Measurements from ENCODE around the gene NPY4R.
"Not testable (repeated sequence)": the region's sequence is repeated elsewhere in the genome, so short reads cannot be mapped to it uniquely, and the experiment has no call there.

NPY4R gene

DNA sequence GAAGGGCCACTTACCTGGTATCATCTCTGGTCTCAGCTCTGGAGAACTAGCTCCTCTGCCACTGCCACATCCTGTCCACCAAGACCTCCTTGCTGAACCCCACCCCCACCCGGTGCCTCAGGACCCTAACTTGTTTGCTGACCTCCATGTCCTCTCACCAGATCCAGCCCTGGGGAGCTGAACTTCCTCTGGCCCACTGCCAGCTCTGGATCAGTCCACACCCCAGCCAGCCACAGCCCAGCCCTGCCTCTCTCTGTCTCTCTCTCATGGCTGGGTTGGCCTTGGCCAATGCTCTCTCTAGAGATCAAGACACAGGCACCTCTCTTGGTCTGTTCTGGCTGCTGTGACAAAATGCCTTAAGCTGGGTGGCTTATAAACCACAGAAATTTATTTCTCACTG lies 14.4 kb downstream of the NPY4R start:
- not testable (repeated sequence) for DNase-seq

- not testable (repeated sequence) for DNase-seq
Measured at GRCh38 chr10:46450829-46451228, 14.9 kb downstream of the NPY4R start.

DNA sequence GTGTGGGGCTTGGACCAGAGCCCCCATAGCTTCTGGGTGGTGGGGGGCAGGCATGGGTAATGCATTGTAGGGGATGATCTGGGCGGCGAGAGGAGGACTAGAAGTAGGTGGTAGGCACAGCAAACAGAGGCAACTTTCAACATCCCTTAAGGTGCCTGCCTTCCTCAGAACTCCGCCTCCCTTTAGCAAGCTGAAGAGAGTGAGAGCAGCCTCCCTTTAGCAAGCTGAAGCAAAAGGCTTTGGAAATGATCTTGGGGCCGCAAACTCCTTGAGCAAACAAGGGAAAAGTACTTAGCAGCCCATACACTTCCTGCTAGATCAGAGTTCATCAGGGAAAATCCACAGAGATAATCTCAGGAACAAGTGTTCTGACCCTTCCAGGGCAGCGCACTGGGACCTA lies 18.3 kb downstream of the NPY4R start:
- not testable (repeated sequence) for DNase-seq

GRCh38 chr10:46445389-46446122 lies 20.2 kb downstream of the NPY4R start:
- DNase-seq, result not testable (repeated sequence)

GRCh38 chr10:46443422-46443821 lies 22.3 kb downstream of the NPY4R start:
- DNase-seq, result not testable (repeated sequence)

DNA sequence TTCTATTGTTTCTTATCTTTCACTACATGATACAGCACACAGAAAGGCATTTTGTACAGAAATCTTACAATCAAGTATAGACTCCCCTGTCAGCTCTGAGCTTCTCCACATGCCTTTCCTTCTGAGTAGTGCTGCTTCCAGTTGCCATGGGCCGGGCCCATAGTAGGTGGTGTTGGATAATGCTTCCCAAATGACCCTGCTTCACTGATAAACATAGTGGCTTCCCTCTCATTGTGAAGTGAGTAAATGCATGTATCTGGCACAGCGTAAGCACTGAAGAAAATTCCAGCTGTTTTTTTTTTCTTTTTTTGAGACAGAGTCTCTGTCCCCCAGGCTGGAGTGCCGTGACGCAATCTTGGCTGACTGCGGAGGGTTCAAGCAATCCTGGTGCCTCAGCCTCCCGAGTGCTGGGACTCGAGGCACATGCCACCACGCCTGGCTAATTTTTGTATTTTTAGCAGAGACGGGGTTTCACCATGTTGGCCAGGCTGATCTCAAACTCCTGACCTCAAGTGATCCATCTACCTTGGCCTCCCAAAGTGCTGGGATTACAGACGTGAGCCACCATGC lies 23.0 kb downstream of the NPY4R start:
- DNase-seq, result not testable (repeated sequence)

DNA sequence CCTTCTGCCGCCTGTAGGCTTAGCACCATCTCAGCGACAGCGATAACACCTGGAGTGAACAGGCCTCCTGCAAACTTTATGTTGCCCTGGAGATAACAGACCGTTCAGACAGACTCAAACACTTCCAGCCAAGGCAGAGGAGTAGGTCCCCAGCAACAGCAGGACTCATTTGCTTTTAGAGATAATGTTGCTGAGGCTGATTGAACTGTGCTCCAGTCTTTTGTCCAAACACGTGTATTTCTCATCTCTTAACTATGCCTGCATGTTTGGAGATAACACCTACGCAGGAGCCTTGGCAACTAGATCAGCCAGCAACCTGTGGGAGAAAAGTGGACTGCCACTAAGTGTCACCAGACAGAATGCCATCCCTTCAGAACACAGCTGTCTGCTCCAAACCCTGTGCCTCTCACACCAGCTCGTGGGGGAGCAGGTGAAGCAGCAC lies 23.9 kb downstream of the NPY4R start:
- not testable (repeated sequence) for DNase-seq

DNA sequence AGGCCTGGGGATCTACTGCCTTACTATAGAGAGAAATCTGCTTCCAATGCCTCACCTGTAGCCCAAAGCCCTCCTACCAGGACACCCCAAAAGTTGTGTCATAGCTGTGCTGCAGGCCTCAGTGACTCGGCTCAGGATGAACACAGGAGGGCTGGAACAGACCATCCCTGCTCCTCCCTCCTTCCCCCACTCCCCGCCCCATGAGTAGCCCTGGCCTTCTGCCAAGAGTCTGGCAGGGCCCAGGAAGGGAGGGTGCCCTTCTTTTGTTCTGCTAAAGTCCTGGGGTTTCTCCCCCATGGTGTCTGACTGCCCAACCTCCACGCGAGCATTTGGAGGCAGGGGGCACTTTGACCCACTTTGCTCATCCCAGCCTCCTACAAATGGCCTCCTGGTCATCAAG lies 24.8 kb downstream of the NPY4R start:
- not testable (repeated sequence) for DNase-seq

DNA sequence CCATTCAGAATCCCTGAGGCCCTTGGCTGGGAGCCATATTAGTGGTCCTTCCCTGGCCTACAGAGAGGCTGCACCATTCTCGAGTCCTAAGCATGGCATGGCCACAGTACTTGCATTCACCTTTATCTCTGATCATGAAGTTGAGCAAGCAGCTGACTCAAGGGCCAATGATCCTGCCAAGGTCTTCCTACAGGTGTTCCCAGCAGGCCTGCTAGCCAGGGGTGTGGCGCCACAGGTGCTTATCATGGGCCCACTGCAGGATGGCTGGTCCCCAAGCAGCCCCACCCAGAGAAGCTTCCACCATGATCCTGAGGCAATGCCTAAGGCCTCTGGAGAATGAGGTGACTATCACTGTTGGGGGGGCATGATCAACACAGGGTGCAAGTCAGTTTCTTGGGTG lies 42.2 kb downstream of the NPY4R start:
- not testable (repeated sequence) for DNase-seq

DNA sequence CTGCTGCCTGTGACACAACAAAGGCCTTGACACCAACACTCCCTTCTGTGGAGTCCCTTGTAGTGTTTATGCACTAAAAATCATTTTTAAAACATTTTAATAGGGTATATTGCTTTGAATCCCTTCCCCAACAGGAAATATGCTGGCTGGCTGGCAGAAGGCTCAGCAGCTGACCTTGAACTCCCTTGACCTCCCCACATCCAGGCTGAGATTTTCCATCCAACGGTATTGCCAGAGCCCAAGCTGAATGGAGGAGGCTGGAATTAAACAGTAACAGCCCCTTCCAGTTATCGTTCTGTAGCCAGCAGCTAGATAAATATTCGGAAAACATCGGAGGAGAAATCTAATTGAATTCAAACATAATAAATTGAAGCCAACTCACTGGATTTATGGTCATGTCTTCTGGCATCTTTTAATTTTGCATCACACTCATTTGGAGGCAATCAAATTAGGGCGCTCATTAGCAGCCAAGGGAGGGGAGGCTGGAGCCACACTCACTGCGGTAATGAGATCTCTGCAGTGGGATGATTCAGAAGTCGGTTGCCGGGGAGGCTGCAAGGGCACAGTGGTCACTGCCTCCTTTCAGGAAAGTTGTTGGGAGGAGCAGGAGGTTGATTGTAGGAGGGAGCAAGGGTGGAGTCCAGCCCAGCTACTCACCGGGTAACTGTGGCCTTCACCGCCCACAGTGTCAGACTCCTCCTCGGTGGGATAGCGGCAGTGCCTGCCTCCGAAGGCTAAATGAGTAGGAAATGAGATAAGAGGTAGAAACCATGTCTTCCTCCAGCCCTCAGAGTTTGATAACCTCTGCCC lies 46.0 kb downstream of the NPY4R start:
- DNase-seq, result not testable (repeated sequence)

DNA sequence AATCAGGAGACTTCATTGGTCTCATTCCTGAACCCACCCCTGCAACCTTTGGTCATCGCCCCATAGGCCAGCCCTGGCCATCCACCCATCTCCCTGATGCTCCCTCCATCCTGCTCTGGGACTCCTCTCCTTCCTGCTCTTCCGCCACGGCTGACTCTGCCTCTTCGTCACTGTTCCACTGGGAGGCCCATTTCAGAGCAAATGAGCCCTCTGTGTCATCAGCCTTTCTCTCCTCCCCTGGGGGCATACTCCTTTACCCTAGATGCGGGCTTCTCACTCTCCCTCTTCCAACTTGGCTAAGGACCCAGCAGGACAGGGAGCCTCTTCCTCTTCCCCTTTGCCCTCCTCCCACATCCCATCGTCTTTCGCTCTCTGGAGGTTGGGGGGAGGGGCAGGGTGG lies 47.5 kb downstream of the NPY4R start:
- not testable (repeated sequence) for DNase-seq

GRCh38 chr10:46415291-46415690 lies 50.5 kb downstream of the NPY4R start:
- not testable (repeated sequence) for DNase-seq

DNA sequence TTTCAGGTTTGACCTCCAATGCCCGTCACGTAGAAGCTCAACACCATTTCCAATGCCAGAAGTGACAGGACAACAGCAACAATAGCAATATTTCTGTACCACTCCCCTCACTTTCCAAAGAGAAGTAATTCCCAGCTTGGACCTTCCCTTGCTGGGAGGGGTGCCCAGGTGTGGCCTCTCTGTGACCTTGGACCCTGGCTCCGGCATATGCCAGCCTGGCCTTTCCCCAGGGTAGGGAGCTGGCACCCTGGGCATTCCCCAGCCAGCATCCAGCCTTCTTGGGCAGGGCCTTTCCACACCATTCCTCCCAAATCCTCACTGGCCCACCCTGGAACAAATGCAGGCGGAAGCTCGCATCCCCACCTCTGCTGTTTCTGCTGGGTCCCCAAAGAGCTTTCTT lies 53.1 kb downstream of the NPY4R start:
- DNase-seq, result not testable (repeated sequence)

- DNase-seq, result not testable (repeated sequence)
Measured at GRCh38 chr10:46411123-46411522, 54.6 kb downstream of the NPY4R start.
